Measurements from ENCODE around the gene ASPM.

DNA sequence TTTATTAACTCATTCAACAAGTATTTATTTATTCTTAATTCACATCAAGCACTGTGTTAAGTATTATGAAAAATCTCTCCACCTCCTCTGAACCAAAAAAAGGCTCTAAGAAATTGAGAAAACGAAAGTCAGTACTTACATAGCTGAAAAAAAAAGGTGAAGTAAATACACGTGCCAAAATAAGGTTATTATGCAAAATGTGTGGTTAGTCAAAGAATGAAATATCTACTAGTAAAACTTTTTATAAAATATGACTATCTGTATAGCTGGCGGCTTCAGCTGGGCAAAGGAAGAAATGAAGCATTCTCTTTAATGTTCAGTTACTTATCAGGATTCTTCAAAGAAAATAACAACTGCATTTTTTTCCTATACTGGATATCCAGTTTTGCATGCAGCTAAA, 35.5 kb upstream of the ASPM start:
- TF ChIP-seq, protein P1, sequence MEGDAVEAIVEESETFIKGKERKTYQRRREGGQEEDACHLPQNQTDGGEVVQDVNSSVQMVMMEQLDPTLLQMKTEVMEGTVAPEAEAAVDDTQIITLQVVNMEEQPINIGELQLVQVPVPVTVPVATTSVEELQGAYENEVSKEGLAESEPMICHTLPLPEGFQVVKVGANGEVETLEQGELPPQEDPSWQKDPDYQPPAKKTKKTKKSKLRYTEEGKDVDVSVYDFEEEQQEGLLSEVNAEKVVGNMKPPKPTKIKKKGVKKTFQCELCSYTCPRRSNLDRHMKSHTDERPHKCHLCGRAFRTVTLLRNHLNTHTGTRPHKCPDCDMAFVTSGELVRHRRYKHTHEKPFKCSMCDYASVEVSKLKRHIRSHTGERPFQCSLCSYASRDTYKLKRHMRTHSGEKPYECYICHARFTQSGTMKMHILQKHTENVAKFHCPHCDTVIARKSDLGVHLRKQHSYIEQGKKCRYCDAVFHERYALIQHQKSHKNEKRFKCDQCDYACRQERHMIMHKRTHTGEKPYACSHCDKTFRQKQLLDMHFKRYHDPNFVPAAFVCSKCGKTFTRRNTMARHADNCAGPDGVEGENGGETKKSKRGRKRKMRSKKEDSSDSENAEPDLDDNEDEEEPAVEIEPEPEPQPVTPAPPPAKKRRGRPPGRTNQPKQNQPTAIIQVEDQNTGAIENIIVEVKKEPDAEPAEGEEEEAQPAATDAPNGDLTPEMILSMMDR (IDR thresholded peaks at IDR 0.05) = no peak
- TF ChIP-seq SMC3 (IDR thresholded peaks at IDR 0.05) = no peak
- TF ChIP-seq POLR2A (IDR thresholded peaks at IDR 0.05; ENCODE audit: low read length) = no peak
- TF ChIP-seq, protein P2, sequence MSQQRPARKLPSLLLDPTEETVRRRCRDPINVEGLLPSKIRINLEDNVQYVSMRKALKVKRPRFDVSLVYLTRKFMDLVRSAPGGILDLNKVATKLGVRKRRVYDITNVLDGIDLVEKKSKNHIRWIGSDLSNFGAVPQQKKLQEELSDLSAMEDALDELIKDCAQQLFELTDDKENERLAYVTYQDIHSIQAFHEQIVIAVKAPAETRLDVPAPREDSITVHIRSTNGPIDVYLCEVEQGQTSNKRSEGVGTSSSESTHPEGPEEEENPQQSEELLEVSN (IDR thresholded peaks at IDR 0.05; ENCODE audit: borderline replicate concordance, low read depth) = no peak
- TF ChIP-seq, protein P3, sequence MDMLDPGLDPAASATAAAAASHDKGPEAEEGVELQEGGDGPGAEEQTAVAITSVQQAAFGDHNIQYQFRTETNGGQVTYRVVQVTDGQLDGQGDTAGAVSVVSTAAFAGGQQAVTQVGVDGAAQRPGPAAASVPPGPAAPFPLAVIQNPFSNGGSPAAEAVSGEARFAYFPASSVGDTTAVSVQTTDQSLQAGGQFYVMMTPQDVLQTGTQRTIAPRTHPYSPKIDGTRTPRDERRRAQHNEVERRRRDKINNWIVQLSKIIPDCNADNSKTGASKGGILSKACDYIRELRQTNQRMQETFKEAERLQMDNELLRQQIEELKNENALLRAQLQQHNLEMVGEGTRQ (IDR thresholded peaks at IDR 0.05) = no peak
- no peak for TF ChIP-seq ESRRA (IDR thresholded peaks at IDR 0.05; ENCODE audit: borderline replicate concordance, low read length)
- no peak for TF ChIP-seq EP300 (IDR thresholded peaks at IDR 0.05)
- no peak for TF ChIP-seq EHMT2 (IDR thresholded peaks at IDR 0.05; ENCODE audit: low read depth)
- TF ChIP-seq CEBPB (IDR thresholded peaks at IDR 0.05) = no peak
